HCT116 (cell line): ENCODE results near the gene FAM227B.

Source experiments
- CTCF ChIP-seq, 3 experiments: fragments of 200-600 bp in 1 of 3; sonication (generic) in 1 of 3; IDR thresholded peaks in 2 of 3; conservative IDR thresholded peaks in 1 of 3; 2 replicates each; pipeline ENCODE4 v1.5.1; 2012 to 2017; ENCODE audit warnings: low read depth in 2 of 3, low read length in 2 of 3, antibody characterized with exemption in 1 of 3, borderline replicate concordance in 1 of 3, control low read depth in 1 of 3, mild to moderate bottlenecking in 1 of 3, mixed read lengths in 1 of 3, mixed run types in 1 of 3, moderate library complexity in 1 of 3; ENCODE audit not compliant: insufficient read depth in 1 of 3
- EZH2 ChIP-seq: fragments of 200-600 bp; sonication (generic); IDR thresholded peaks from 2 replicates; pipeline ENCODE4 v1.6.1; 2017; ENCODE audit warnings: antibody characterized with exemption, mixed run types
- POLR2A ChIP-seq: IDR thresholded peaks from 2 replicates; pipeline ENCODE4 v1.7.0; 2011; ENCODE audit warnings: borderline replicate concordance; ENCODE audit not compliant: insufficient read depth, insufficient read length; ENCODE audit errors: extremely low read depth
- POLR2AphosphoS5 ChIP-seq: IDR thresholded peaks from 2 replicates; pipeline ENCODE4 v1.6.1; 2011; ENCODE audit warnings: mild to moderate bottlenecking, low read depth, low read length, moderate library complexity

- no peak for TF ChIP-seq POLR2A
- TF ChIP-seq POLR2AphosphoS5: no peak
- no peak for TF ChIP-seq CTCF (IDR thresholded peaks at IDR 0.05 in 2 of 3, conservative IDR thresholded peaks at IDR 0.05 in 1 of 3; ENCODE audit: borderline replicate concordance in 1 of 3, insufficient read depth in 1 of 3, low read depth in 2 of 3, low read length in 2 of 3)
- no peak for TF ChIP-seq EZH2
Measured at GRCh38 chr15:49430046-49430445, 190.6 kb downstream of the FAM227B start.
